ENCODE data around the gene MARK3. TPM values are rescaled to one million over a fixed set of nuclear protein-coding genes. Genes with fewer than 3 reads are reported as not detected.
A peak's percentile ranks its signal among the peaks of the same experiment; 100 is the strongest.

The MARK3 gene
- total and polyA plus RNA-seq, 2 of the 13 experiments (the other 11 are each of a cell fraction or from before 2014, with no cell fraction given) = 47.7 to 56.6 TPM

GRCh38 chr14:103543140-103543539 lies 157.9 kb downstream of the MARK3 start:
- H3K4me1 ChIP-seq (ENCODE audit: insufficient read depth, low read length) = peaks cover 40% of the 10 kb centered on the region
- FAIRE-seq = no peak
- no peak for ATAC-seq
- CTCF ChIA-PET (ENCODE audit: low intra/inter-chr PET ratio, low total read pairs) = interaction anchor here (1.0 to 1.4 kb wide), 2 partner anchors 25 to 43 kb away, joined by 3 read pairs; no protein-coding TSS in a partner anchor
- H3K79me2 ChIP-seq (ENCODE audit: insufficient read depth, low read length) = no peaks in the 10 kb centered on the region
- no peaks in the 10 kb centered on the region for H3K36me3 ChIP-seq (replicated peaks in 1 of 2; ENCODE audit: control insufficient read depth in 1 of 2, insufficient read depth in 2 of 2, low read length in 2 of 2)
- H4K20me1 ChIP-seq (ENCODE audit: insufficient read depth, low read length) = no peaks in the 10 kb centered on the region
- POLR2A ChIA-PET = interaction anchor here (1.1 to 6.9 kb wide), 3 partner anchors 14 to 21 kb away, joined by 3 to 37 read pairs (median 4); partner anchors contain the start of genes CKB and TRMT61A
- H2AFZ ChIP-seq (ENCODE audit: low read length) = no peak overlapping the region
- WGBS (ENCODE audit: low lambda C conversion rate) = 89% methylated on average over 3 of the region's 10 CpGs
- TF ChIP-seq, protein P1, sequence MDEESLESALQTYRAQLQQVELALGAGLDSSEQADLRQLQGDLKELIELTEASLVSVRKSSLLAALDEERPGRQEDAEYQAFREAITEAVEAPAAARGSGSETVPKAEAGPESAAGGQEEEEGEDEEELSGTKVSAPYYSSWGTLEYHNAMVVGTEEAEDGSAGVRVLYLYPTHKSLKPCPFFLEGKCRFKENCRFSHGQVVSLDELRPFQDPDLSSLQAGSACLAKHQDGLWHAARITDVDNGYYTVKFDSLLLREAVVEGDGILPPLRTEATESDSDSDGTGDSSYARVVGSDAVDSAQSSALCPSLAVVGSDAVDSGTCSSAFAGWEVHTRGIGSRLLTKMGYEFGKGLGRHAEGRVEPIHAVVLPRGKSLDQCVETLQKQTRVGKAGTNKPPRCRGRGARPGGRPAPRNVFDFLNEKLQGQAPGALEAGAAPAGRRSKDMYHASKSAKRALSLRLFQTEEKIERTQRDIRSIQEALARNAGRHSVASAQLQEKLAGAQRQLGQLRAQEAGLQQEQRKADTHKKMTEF (CRISPR knock-in tag; IDR thresholded peaks at IDR 0.05) = 0 out of 2 replicates have a peak, but pooled peaks have one; percentile 3
- TF ChIP-seq ZNF549 (CRISPR knock-in tag; IDR thresholded peaks at IDR 0.05) (no peak), JUND (CRISPR knock-in tag; IDR thresholded peaks at IDR 0.05) (no peak), ZNF7 (CRISPR knock-in tag; IDR thresholded peaks at IDR 0.05) (peak; percentile 97), GZF1 (CRISPR knock-in tag; IDR thresholded peaks at IDR 0.05) (0 out of 2 replicates have a peak, but pooled peaks have one; percentile 25), ZBTB33 (CRISPR knock-in tag; IDR thresholded peaks at IDR 0.05) (peak; percentile 85)
- intact Hi-C loops (cut with micrococcal nuclease; ENCODE audit: unreplicated experiment) = loop anchor here (2.0 kb wide), 1 partner anchor 18 kb away; no protein-coding TSS in a partner anchor
- no TSS peak for BruUV-seq (replicated peaks)
- DNase-seq (ENCODE audit: low spot score) = no peak
- no peaks in the 10 kb centered on the region for H3K9me3 ChIP-seq (ENCODE audit: low read length)
- peak overlapping the region; percentile 37 for H3K9ac ChIP-seq (ENCODE audit: insufficient read depth, low read depth, low read length)
- H3K4me2 ChIP-seq (ENCODE audit: low read depth, low read length) = peak overlapping the region; percentile 58
- in situ Hi-C loops (cut with HindIII; ENCODE audit: extremely low pct_ligation_motif_present, low pct_unique_long_range_greater_than_20kb) = no loop called here
- H3K27ac ChIP-seq (ENCODE audit: extremely low read length, insufficient read depth, low read length) = no peak overlapping the region
- H3K4me3 ChIP-seq (replicated peaks in 1 of 3; ENCODE audit: insufficient read depth in 1 of 3, low read depth in 2 of 3, low read length in 3 of 3) = peak overlapping the region in 2 of 3 experiments; percentile 7 to 49; a peak in 2 of 6 replicates
- peaks cover 2 to 19% of the 10 kb centered on the region in 2 experiments; a peak in 2 of 5 replicates for H3K27me3 ChIP-seq (ENCODE audit: control insufficient read depth in 1 of 2, insufficient read depth in 2 of 2, low read length in 2 of 2)
